Measurements from ENCODE around the gene PDCD10. TPM values are rescaled to one million over a fixed set of nuclear protein-coding genes. Genes with fewer than 3 reads are reported as not detected.

PDCD10 gene
- total and polyA plus RNA-seq, 2 donors (not counting 3 experiments of a cell fraction or from before 2014, with no cell fraction given): 21.3 to 47.8 TPM

DNA sequence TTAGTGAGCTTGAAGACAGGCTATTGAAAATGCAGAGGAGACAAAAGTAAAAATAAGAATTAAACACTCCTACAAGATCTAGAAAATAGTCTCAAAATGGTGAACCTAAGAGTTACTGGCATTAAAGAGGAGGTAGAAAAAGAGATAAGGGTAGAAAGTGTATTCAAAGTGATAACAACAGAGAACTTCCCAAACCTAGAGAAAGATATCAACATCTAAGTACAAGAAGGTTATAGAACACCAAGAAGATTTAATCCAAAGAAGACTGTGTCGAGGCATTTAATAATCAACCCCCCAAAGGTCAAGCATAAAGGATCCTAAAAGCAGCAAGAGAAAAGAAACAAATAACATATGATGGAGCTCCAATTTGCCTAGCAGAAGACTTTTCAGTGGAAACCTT is 23.3 kb downstream of the PDCD10 start:
- Histone ChIP-seq H3K79me2 (ENCODE audit: control insufficient read depth, insufficient read depth, low read length) (peaks cover 63% of the 10 kb centered on the region), H3K36me3 (ENCODE audit: control insufficient read depth in 2 of 2, extremely low read depth in 1 of 2, insufficient read depth in 2 of 2, low read length in 2 of 2) (peaks cover 0 to 4% of the 10 kb centered on the region in 2 experiments), H2AFZ (ENCODE audit: low read depth, low read length) (no peak overlapping the region), H3K27me3 (ENCODE audit: control insufficient read depth in 2 of 2, insufficient read depth in 2 of 2, low read length in 2 of 2) (no peaks in the 10 kb centered on the region), H3K9me1 (replicated peaks; ENCODE audit: control insufficient read depth, extremely low read depth, insufficient read depth, low read length) (no peaks in the 10 kb centered on the region), H3K4me2 (ENCODE audit: insufficient read depth, low read length) (no peak overlapping the region), H3K9me3 (replicated peaks; ENCODE audit: control insufficient read depth, insufficient read depth, low read length) (no peaks in the 10 kb centered on the region), H3K4me3 (replicated peaks in 1 of 3; ENCODE audit: insufficient read depth in 1 of 3, low read depth in 1 of 3, low read length in 3 of 3) (no peak overlapping the region), H3K4me1 (ENCODE audit: control insufficient read depth, extremely low read depth, insufficient read depth, low read length) (no peaks in the 10 kb centered on the region), H3K27ac (ENCODE audit: insufficient read depth, low read depth, low read length) (no peak overlapping the region), H3K9ac (replicated peaks; ENCODE audit: extremely low read depth, insufficient read depth, low read length) (no peak overlapping the region), H4K20me1 (replicated peaks; ENCODE audit: control insufficient read depth, extremely low read depth, insufficient read depth, low read length) (no peaks in the 10 kb centered on the region)
- no peak for TF ChIP-seq FOS (IDR thresholded peaks at IDR 0.05; ENCODE audit: borderline replicate concordance, insufficient read depth, low read length)
- TF ChIP-seq, protein P1, sequence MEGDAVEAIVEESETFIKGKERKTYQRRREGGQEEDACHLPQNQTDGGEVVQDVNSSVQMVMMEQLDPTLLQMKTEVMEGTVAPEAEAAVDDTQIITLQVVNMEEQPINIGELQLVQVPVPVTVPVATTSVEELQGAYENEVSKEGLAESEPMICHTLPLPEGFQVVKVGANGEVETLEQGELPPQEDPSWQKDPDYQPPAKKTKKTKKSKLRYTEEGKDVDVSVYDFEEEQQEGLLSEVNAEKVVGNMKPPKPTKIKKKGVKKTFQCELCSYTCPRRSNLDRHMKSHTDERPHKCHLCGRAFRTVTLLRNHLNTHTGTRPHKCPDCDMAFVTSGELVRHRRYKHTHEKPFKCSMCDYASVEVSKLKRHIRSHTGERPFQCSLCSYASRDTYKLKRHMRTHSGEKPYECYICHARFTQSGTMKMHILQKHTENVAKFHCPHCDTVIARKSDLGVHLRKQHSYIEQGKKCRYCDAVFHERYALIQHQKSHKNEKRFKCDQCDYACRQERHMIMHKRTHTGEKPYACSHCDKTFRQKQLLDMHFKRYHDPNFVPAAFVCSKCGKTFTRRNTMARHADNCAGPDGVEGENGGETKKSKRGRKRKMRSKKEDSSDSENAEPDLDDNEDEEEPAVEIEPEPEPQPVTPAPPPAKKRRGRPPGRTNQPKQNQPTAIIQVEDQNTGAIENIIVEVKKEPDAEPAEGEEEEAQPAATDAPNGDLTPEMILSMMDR (IDR thresholded peaks at IDR 0.05; ENCODE audit: extremely low read depth in 1 of 2, insufficient read depth in 1 of 2, low read depth in 1 of 2, low read length in 2 of 2): no peak
- FAIRE-seq: no peak
- DNase-seq (ENCODE audit: low read depth, low spot score): no peak
- ChIA-PET CTCF (interaction anchor here (1.1 to 1.8 kb wide), 2 partner anchors 26 kb away, joined by 3 to 9 read pairs; no protein-coding TSS in a partner anchor), POLR2A (no interaction called here)
- intact Hi-C loops (cut with micrococcal nuclease) (no loop called here), dilution Hi-C loops (cut with MboI; ENCODE audit: extremely low pct_ligation_motif_present, low sequenced_read_pairs) (no loop called here)
- BruUV-seq (replicated peaks): no TSS peak

DNA sequence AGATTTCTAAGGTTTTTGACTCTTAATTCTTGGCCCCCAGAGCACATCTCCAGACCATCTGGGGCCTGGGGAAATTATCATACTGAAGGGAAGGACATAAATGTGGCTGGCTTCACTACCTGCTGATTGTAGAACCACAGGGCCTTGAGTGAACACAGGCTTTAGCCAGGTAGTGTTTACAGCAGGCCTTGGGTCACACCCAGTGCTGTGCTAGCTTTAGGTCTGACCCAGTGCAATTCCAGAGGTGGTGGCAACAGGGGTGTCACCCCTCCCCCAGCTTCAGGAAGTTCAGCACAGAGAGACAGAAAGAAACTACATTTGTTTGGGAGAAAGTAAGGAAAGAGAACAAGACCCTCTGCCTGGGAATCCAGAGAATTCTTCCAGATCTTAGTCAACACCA is 24.1 kb downstream of the PDCD10 start:
- Histone ChIP-seq H3K36me3 (ENCODE audit: control insufficient read depth in 2 of 2, extremely low read depth in 1 of 2, insufficient read depth in 2 of 2, low read length in 2 of 2) (peaks cover 0 to 5% of the 10 kb centered on the region in 2 experiments), H3K9ac (replicated peaks; ENCODE audit: extremely low read depth, insufficient read depth, low read length) (no peak overlapping the region), H3K4me3 (replicated peaks in 1 of 3; ENCODE audit: insufficient read depth in 1 of 3, low read depth in 1 of 3, low read length in 3 of 3) (no peak overlapping the region), H3K79me2 (ENCODE audit: control insufficient read depth, insufficient read depth, low read length) (peaks cover 59% of the 10 kb centered on the region), H3K27me3 (ENCODE audit: control insufficient read depth in 2 of 2, insufficient read depth in 2 of 2, low read length in 2 of 2) (no peaks in the 10 kb centered on the region), H3K9me3 (replicated peaks; ENCODE audit: control insufficient read depth, insufficient read depth, low read length) (no peaks in the 10 kb centered on the region), H3K4me2 (ENCODE audit: insufficient read depth, low read length) (no peak overlapping the region), H4K20me1 (replicated peaks; ENCODE audit: control insufficient read depth, extremely low read depth, insufficient read depth, low read length) (no peaks in the 10 kb centered on the region), H3K4me1 (ENCODE audit: control insufficient read depth, extremely low read depth, insufficient read depth, low read length) (peaks cover 5% of the 10 kb centered on the region), H2AFZ (ENCODE audit: low read depth, low read length) (no peak overlapping the region), H3K27ac (ENCODE audit: insufficient read depth, low read depth, low read length) (no peak overlapping the region), H3K9me1 (replicated peaks; ENCODE audit: control insufficient read depth, extremely low read depth, insufficient read depth, low read length) (no peaks in the 10 kb centered on the region)
- intact Hi-C loops (cut with micrococcal nuclease) (no loop called here), dilution Hi-C loops (cut with MboI; ENCODE audit: extremely low pct_ligation_motif_present, low sequenced_read_pairs) (no loop called here)
- ChIA-PET CTCF (no interaction called here), POLR2A (no interaction called here)
- DNase-seq (ENCODE audit: low read depth, low spot score) (no peak), FAIRE-seq (no peak)
- TF ChIP-seq JUN (IDR thresholded peaks at IDR 0.05; ENCODE audit: borderline replicate concordance, insufficient read depth, insufficient read length, low read depth): no peak
- no peak for TF ChIP-seq FOS (IDR thresholded peaks at IDR 0.05; ENCODE audit: borderline replicate concordance, insufficient read depth, low read length)
- no peak for TF ChIP-seq POLR2A (IDR thresholded peaks at IDR 0.05; ENCODE audit: low read depth, low read length)
- no peak for TF ChIP-seq GATA2 (IDR thresholded peaks at IDR 0.05; ENCODE audit: insufficient read depth, insufficient read length, low read depth, low read length)
- TF ChIP-seq, protein P1 (IDR thresholded peaks at IDR 0.05; ENCODE audit: extremely low read depth in 1 of 2, insufficient read depth in 1 of 2, low read depth in 1 of 2, low read length in 2 of 2): no peak
- no peak for TF ChIP-seq MYC (IDR thresholded peaks at IDR 0.05; ENCODE audit: low read depth, low read length)
- TF ChIP-seq, protein P2, sequence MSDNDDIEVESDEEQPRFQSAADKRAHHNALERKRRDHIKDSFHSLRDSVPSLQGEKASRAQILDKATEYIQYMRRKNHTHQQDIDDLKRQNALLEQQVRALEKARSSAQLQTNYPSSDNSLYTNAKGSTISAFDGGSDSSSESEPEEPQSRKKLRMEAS (IDR thresholded peaks at IDR 0.05; ENCODE audit: insufficient read depth, insufficient read length): no peak
- no peak for TF ChIP-seq POLR2AphosphoS5 (IDR thresholded peaks at IDR 0.05; ENCODE audit: insufficient read depth, low read depth, low read length)
- no peak for TF ChIP-seq EZH2 (IDR thresholded peaks at IDR 0.05; ENCODE audit: borderline replicate concordance, low read depth, low read length, severe bottlenecking)
- BruUV-seq (replicated peaks): no TSS peak

Measured in endothelial cell of umbilical vein (primary cell).